NCI-H226 (cell line): ENCODE measurements around the gene TRIM7.
"Not testable (repeated sequence)": the region's sequence is repeated elsewhere in the genome, so short reads cannot be mapped to it uniquely, and the experiment has no call there.

Experiments
- DNase-seq: peaks from one replicate; pipeline ENCODE4 v3.0.0-alpha.2; 2015

TRIM7 gene

GRCh38 chr5:181169459-181170236 is 35.3 kb downstream of the TRIM7 start:
- DNase-seq: peak; percentile 50

- DNase-seq: no peak
Measured at GRCh38 chr5:181168595-181169118, 36.3 kb downstream of the TRIM7 start.

- no peak for DNase-seq
Measured at GRCh38 chr5:181167814-181168488, 37.0 kb downstream of the TRIM7 start.

GRCh38 chr5:181166812-181167733 is 37.9 kb downstream of the TRIM7 start:
- DNase-seq: no peak

- no peak for DNase-seq
Measured at GRCh38 chr5:181164076-181164952, 40.7 kb downstream of the TRIM7 start.

- DNase-seq: no peak
Measured at GRCh38 chr5:181163487-181164075, 41.4 kb downstream of the TRIM7 start.

- no peak for DNase-seq
Measured at GRCh38 chr5:181161534-181162175, 43.3 kb downstream of the TRIM7 start.

GRCh38 chr5:181160755-181161533 is 44.1 kb downstream of the TRIM7 start:
- not testable (repeated sequence) for DNase-seq

- peak; percentile 20 for DNase-seq
Measured at GRCh38 chr5:181160152-181160754, 44.7 kb downstream of the TRIM7 start.

GRCh38 chr5:181159286-181160151 is 45.5 kb downstream of the TRIM7 start:
- DNase-seq: peak; percentile 61

GRCh38 chr5:181158869-181159268 is 46.1 kb downstream of the TRIM7 start:
- no peak for DNase-seq

- no peak for DNase-seq
Measured at GRCh38 chr5:181156758-181157157, 48.2 kb downstream of the TRIM7 start.

- no peak for DNase-seq
Measured at GRCh38 chr5:181153814-181154213, 51.2 kb downstream of the TRIM7 start.

- no peak for DNase-seq
Measured at GRCh38 chr5:181152406-181152805, 52.6 kb downstream of the TRIM7 start.

- DNase-seq: no peak
Measured at GRCh38 chr5:181151146-181151545, 53.9 kb downstream of the TRIM7 start.

- DNase-seq: no peak
Measured at GRCh38 chr5:181149806-181150733, 54.9 kb downstream of the TRIM7 start.

GRCh38 chr5:181149355-181149754 is 55.6 kb downstream of the TRIM7 start:
- DNase-seq: no peak
